Adipose tissue (tissue), 3 donors: ENCODE data around the gene TNS3. TPM values are rescaled to one million over a fixed set of nuclear protein-coding genes. Genes with fewer than 3 reads are reported as not detected.

Source experiments
- H3K27ac ChIP-seq: one replicate; pipeline ENCODE4 v1.5.1; 2013; ENCODE audit warnings: low read depth, low read length
- WGBS, 3 donors: extraction: QIAGEN DNeasy Blood & Tissue Kit; methylation state at CpG; one replicate each; pipeline ENCODE4 v1.1.7; 2013; 5-methylcytosine and 5-hydroxymethylcytosine counted together
- polyA plus RNA-seq, 3 donors: library from polyadenylated mRNA; stranded (reverse); fragments of 200-250 nt; gene quantifications; one replicate each; pipeline ENCODE4 v1.2.3, GENCODE V29; 2013
- donor health status: healthy with polysubstance abuse.
- donor health status: Bipolar disorder and iron deficiency.
- donor health status: healthy.

Gene TNS3
- polyA plus RNA-seq, 3 donors: 23.2 to 45.4 (median 27.0) TPM

DNA sequence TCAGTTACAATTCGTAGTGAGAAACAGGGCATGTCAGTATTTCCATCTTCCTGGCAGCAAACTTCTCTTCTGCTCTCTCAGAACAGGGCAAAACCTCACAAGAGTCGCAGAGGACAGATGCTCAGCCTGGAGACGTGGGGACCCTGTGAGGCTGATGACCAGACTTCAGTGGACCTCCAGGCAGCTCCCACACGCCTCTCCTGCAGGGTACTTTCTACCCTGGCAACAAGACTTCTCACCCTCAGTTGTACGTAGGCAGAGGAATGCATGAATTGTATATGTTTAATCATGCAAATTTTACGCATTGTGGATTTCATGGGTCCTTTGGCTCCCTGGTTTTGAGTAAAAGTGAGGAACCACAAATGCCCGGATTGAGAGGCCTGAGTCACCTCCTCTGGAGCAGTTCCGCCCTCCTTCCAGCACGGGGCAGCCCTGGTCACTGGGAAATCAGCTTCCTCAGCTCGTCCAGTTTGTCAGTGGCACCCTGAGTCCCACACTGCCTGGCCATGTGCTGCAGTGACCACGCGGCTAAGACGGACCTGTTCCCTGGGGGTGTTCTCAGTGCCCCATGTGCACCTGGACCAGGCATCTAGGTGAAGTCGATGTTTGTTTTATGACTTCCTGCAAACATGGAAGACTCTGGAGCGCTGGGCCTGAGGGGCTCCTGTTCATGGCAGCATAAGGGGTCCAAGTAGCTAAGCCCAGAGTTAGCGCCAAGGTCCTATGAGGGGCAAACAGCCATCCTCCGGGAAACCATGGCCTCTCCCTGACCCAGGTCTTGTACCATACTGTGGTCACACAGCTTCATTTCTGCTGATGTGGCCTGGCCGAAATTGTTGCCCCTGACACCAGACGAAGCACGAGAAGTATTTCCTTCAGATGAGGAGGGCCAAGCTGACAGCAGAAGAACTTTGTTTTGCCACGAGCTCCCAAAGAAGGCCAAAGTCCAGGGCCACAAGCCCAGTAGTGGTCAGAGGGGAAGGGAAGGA lies 165.1 kb downstream of the TNS3 start:
- 81 to 92% (median 89%) methylated on average over 21 of the region's 21 CpGs for WGBS, 3 donors
- no peak overlapping the region for H3K27ac ChIP-seq

GRCh38 chr7:47415318-47416212 lies 166.3 kb downstream of the TNS3 start:
- 91 to 96% (median 93%) methylated on average over 17 of the region's 17 CpGs for WGBS, 3 donors
- no peak overlapping the region for H3K27ac ChIP-seq

GRCh38 chr7:47414342-47415317 lies 167.3 kb downstream of the TNS3 start:
- no peak overlapping the region for H3K27ac ChIP-seq
- 88 to 89% (median 89%) methylated on average over 17 of the region's 17 CpGs for WGBS, 3 donors

DNA sequence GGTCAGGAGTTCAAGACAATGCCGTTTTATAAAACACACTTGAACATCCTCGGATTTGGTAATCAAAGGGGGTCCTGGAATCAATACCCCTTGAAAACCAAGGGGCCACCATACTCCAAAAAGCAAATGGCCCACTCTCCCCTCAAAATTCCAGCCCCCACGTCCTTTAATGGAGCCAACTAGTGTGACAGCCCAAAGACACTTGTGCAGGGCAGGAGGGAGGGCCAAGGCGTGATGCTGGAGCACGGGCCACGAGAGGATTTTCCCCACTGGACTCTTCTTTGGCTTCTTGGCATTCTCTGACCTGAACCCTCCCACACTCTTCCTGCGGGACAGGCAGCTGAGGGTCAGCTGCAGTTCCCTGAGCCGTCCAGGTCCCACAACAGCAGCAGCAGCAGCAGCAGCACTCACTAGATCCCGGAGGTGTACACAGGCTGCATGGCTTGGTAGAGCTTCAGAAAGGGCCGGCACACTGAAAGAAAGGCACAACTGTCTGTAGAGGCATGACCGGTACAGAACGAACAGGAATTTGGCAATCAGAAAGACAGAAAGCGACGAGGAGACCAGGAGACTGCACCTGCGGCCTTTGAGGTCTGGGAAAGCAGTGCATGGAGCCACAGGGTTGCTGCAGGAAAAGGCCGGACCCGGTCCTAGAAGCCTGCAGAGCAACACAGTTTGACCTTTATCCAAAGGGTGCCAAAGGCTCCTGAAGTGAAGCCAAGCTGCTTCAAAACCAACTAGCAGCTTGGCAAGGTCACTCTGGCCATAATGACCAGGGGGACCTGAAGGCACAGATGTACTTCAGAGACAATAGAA lies 168.2 kb downstream of the TNS3 start:
- H3K27ac ChIP-seq: no peak overlapping the region
- WGBS, 3 donors: 79 to 84% (median 82%) methylated on average over 17 of the region's 17 CpGs

DNA sequence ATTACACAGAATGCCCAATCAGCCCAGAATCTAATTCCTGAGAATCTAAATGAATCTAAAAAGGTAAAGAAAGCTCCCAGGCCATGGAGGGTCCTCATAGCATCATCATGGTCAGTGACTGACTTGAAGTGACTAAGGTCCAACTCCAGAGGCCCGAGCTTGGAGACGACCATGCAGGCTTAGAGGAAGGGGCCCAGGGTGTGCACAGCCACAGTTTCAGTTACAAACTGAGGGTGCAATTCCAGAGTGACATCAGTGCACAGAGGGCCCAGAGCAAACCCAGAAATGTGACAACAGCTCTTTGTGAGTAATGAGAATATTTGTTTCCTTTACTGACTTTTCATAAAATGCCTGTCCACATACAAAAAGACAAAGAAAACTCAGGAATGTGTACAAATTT lies 170.0 kb downstream of the TNS3 start:
- 87 to 96% (median 92%) methylated on average over 2 of the region's 2 CpGs for WGBS, 3 donors

GRCh38 chr7:47411281-47411869 lies 170.5 kb downstream of the TNS3 start:
- WGBS, 3 donors: 94 to 95% (median 95%) methylated on average over 18 of the region's 18 CpGs

More for the DNA sequence above, 170.0 kb downstream of the TNS3 start:
- no peak overlapping the region for H3K27ac ChIP-seq

GRCh38 chr7:47408675-47409074 lies 173.2 kb downstream of the TNS3 start:
- 73 to 88% (median 88%) methylated on average over 5 of the region's 5 CpGs for WGBS, 3 donors
- no peak overlapping the region for H3K27ac ChIP-seq

More at GRCh38 chr7:47411281-47411869, 170.5 kb downstream of the TNS3 start:
- H3K27ac ChIP-seq: no peak overlapping the region

DNA sequence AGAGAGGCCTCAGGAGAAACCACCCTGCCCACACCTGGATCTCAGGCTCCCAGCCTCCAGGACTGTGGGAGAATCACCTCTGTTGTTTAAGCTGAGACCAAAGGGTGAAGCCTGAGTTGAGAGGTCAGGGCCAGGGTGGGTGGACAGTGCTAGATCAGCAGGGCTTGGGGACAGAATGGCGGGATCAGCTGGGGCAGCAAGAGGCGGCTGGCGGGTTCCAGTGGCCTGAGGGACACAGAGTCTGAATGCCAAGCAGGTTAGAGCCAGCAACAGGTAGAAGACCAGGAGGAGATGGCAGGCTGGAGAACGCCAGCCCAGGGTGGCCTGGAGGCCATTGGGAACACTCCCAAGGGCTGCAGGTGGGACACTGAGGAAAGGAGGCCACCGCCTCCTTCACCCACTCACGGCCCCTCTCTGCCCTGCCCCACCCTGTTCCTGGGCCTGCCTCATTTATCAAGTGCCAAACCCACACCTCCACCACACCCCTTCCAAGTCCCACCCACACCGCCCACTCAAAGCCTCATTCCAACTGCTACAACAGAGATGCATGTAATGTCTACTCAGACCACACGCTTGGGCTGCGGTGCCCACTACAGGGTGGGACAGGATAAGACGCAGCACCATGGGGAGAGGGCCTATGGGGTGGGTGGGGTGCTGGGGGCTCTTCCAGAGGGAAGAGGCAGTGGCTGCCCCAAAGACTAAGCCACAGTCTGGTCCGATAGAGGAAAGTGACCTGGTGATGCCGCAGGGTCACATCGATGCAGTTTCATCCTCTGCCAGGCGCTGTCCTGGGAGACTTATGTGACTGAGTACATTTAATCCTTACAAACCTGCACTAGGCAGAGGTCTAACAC lies 173.9 kb downstream of the TNS3 start:
- H3K27ac ChIP-seq: no peak overlapping the region
- 91 to 98% (median 94%) methylated on average over 13 to 14 of the region's 14 CpGs for WGBS, 3 donors

GRCh38 chr7:47407136-47407535 lies 174.8 kb downstream of the TNS3 start:
- 74 to 87% (median 85%) methylated on average over 13 of the region's 13 CpGs for WGBS, 3 donors
- no peak overlapping the region for H3K27ac ChIP-seq

DNA sequence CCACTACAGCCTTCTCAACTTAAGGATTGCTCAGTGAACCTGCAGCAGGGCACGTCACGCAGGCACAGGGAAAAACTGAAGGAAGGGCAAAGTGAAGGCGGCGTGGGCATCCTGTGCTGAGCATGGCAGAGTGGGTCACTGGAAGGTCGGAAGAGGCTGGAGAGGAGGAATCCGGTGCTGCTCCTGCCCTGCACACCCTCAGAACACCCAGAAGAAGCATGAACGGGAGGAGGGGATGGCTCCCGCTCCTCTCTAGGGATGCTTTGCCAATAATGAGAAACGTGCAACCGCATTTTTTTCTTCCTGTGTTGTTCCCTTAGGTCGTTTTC lies 175.1 kb downstream of the TNS3 start:
- WGBS, 3 donors: 44 to 68% (median 66%) methylated on average over 11 of the region's 11 CpGs
- H3K27ac ChIP-seq: no peak overlapping the region

GRCh38 chr7:47405921-47406800 lies 175.8 kb downstream of the TNS3 start:
- 23 to 62% (median 41%) methylated on average over 13 of the region's 13 CpGs for WGBS, 3 donors
- H3K27ac ChIP-seq: no peak overlapping the region

DNA sequence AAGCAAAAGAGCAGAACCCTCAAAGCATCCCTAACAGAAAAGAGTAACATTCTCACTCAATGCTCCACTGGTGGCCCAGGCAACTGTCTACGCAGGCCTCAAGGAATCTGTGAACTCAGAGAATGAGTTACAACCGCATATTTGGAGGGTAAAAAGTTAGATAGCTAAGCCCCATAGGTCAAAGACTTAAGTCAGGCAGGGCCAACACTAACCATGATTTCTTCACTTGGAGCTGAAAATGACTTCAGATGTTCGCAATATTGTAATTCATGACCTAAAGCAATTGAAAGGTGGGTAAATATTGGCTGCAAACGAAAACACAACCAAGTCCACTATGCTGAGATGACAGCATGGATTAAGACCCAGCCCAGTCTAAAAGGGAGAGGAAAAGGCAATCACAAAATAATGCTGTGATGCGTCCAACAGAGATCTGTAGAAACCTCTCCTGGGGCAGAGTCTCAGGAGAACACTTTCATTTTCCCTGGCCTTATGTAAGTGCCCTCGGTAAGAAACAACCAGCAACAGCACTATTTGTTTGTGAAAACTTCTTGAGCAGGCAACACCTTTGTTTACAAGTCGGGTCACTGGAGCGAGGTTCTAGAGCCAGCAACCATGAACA lies 176.5 kb downstream of the TNS3 start:
- no peak overlapping the region for H3K27ac ChIP-seq
- WGBS, 3 donors: 62 to 77% (median 67%) methylated on average over 8 of the region's 8 CpGs

- 79 to 90% (median 81%) methylated on average over 3 of the region's 3 CpGs for WGBS, 3 donors
Observed at GRCh38 chr7:47404010-47404409, 177.9 kb downstream of the TNS3 start.

DNA sequence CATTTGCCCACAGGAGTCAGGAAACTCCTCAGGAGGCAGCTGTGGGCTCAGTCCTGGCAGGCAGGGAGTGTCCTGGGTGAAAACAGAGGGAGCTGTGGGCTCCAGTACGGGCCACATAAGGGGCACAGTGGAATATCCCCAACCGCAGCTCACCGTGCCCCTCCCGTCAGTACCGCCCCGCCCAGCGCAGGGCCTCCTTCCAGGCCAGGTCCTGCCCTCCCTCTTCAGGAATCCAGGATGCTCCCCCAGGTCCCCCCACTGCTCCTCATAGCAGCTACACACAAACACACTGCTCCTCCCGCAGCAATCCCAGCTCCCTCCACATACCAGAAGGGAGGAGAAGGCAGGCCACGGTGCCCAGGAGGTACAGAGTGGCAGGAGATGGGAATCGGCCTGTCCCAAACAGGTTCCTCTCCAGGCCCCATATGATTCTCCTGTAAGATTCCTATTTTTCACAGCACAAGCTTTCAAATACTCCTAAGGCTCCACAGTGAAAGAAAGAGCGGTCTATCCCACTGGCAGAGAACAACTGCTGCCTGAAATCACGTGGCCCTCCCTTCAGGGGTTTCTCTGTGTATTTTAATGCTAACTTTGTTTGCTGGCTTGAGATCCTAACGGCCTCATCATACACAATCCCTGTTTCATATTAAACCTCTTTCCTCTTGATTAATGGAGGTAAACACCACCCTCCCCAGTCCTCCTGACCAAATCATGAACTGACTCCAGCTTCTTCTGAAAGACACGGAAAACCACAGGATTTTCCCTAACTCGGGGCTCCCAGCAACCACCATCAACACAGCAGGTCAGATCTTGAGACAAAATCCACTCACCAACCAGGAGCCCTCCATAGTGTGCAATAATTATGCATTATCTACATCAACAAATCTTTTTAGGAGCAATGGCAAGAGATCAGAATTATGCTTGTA lies 178.7 kb downstream of the TNS3 start:
- no peak overlapping the region for H3K27ac ChIP-seq
- WGBS, 3 donors: 70 to 78% (median 73%) methylated on average over 13 to 15 of the region's 15 CpGs

More at GRCh38 chr7:47404010-47404409, 177.9 kb downstream of the TNS3 start:
- H3K27ac ChIP-seq: no peak overlapping the region
